ENCODE data around the gene NUTM1. TPM values are rescaled to one million over a fixed set of nuclear protein-coding genes. Genes with fewer than 3 reads are reported as not detected.

NUTM1 gene
- total RNA-seq, 1 experiment from 2014 or later, result 0.46 TPM

- peaks cover 55% of the 10 kb centered on the region for H3K36me3 Mint-ChIP-seq
- H3K4me3 Mint-ChIP-seq, result no peak overlapping the region
- POLR2A ChIA-PET, result no interaction called here
Observed at GRCh38 chr15:34357653-34358052, 14.5 kb downstream of the NUTM1 start.

More at GRCh38 chr15:34357653-34358052, 14.5 kb downstream of the NUTM1 start:
- no peak overlapping the region for H3K27ac Mint-ChIP-seq
- H3K9me3 Mint-ChIP-seq, result no peaks in the 10 kb centered on the region
- TF ChIP-seq TP53 (CRISPR knock-in tag; IDR thresholded peaks at IDR 0.05), result no peak
- TF ChIP-seq CDX4 (CRISPR knock-in tag; IDR thresholded peaks at IDR 0.05; ENCODE audit: borderline replicate concordance), result no peak
- no peak for TF ChIP-seq NR1H2 (CRISPR knock-in tag; IDR thresholded peaks at IDR 0.05)
- no peak for TF ChIP-seq SMAD3 (CRISPR knock-in tag; IDR thresholded peaks at IDR 0.05; ENCODE audit: borderline replicate concordance)
- TF ChIP-seq, protein P1, sequence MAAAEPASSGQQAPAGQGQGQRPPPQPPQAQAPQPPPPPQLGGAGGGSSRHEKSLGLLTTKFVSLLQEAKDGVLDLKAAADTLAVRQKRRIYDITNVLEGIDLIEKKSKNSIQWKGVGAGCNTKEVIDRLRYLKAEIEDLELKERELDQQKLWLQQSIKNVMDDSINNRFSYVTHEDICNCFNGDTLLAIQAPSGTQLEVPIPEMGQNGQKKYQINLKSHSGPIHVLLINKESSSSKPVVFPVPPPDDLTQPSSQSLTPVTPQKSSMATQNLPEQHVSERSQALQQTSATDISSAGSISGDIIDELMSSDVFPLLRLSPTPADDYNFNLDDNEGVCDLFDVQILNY (CRISPR knock-in tag; IDR thresholded peaks at IDR 0.05), result no peak
- no peak for TF ChIP-seq ZNF532 (CRISPR knock-in tag; IDR thresholded peaks at IDR 0.05; ENCODE audit: borderline replicate concordance)
- TF ChIP-seq, protein P2, sequence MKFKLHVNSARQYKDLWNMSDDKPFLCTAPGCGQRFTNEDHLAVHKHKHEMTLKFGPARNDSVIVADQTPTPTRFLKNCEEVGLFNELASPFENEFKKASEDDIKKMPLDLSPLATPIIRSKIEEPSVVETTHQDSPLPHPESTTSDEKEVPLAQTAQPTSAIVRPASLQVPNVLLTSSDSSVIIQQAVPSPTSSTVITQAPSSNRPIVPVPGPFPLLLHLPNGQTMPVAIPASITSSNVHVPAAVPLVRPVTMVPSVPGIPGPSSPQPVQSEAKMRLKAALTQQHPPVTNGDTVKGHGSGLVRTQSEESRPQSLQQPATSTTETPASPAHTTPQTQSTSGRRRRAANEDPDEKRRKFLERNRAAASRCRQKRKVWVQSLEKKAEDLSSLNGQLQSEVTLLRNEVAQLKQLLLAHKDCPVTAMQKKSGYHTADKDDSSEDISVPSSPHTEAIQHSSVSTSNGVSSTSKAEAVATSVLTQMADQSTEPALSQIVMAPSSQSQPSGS (CRISPR knock-in tag; IDR thresholded peaks at IDR 0.05; ENCODE audit: borderline replicate concordance, low read depth), result no peak
- no peak for TF ChIP-seq E2F1 (CRISPR knock-in tag; IDR thresholded peaks at IDR 0.05)
- no peak for TF ChIP-seq SMAD4 (CRISPR knock-in tag; IDR thresholded peaks at IDR 0.05)
- TF ChIP-seq, protein P3, sequence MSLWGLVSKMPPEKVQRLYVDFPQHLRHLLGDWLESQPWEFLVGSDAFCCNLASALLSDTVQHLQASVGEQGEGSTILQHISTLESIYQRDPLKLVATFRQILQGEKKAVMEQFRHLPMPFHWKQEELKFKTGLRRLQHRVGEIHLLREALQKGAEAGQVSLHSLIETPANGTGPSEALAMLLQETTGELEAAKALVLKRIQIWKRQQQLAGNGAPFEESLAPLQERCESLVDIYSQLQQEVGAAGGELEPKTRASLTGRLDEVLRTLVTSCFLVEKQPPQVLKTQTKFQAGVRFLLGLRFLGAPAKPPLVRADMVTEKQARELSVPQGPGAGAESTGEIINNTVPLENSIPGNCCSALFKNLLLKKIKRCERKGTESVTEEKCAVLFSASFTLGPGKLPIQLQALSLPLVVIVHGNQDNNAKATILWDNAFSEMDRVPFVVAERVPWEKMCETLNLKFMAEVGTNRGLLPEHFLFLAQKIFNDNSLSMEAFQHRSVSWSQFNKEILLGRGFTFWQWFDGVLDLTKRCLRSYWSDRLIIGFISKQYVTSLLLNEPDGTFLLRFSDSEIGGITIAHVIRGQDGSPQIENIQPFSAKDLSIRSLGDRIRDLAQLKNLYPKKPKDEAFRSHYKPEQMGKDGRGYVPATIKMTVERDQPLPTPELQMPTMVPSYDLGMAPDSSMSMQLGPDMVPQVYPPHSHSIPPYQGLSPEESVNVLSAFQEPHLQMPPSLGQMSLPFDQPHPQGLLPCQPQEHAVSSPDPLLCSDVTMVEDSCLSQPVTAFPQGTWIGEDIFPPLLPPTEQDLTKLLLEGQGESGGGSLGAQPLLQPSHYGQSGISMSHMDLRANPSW (CRISPR knock-in tag; conservative IDR thresholded peaks at IDR 0.05; ENCODE audit: low read depth), result no peak
- no peak for TF ChIP-seq PRRX2 (CRISPR knock-in tag; IDR thresholded peaks at IDR 0.05)
- no peak for TF ChIP-seq NR2C2 (CRISPR knock-in tag; IDR thresholded peaks at IDR 0.05)
- no peak for TF ChIP-seq TCF7 (CRISPR knock-in tag; IDR thresholded peaks at IDR 0.05; ENCODE audit: low read depth)
- TF ChIP-seq NFATC4 (CRISPR knock-in tag; IDR thresholded peaks at IDR 0.05), result no peak
- TF ChIP-seq, protein P4, sequence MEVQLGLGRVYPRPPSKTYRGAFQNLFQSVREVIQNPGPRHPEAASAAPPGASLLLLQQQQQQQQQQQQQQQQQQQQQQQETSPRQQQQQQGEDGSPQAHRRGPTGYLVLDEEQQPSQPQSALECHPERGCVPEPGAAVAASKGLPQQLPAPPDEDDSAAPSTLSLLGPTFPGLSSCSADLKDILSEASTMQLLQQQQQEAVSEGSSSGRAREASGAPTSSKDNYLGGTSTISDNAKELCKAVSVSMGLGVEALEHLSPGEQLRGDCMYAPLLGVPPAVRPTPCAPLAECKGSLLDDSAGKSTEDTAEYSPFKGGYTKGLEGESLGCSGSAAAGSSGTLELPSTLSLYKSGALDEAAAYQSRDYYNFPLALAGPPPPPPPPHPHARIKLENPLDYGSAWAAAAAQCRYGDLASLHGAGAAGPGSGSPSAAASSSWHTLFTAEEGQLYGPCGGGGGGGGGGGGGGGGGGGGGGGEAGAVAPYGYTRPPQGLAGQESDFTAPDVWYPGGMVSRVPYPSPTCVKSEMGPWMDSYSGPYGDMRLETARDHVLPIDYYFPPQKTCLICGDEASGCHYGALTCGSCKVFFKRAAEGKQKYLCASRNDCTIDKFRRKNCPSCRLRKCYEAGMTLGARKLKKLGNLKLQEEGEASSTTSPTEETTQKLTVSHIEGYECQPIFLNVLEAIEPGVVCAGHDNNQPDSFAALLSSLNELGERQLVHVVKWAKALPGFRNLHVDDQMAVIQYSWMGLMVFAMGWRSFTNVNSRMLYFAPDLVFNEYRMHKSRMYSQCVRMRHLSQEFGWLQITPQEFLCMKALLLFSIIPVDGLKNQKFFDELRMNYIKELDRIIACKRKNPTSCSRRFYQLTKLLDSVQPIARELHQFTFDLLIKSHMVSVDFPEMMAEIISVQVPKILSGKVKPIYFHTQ (CRISPR knock-in tag; IDR thresholded peaks at IDR 0.05), result no peak
- no peak for TF ChIP-seq ZSCAN18 (CRISPR knock-in tag; IDR thresholded peaks at IDR 0.05)
- TF ChIP-seq CBFB (CRISPR knock-in tag; IDR thresholded peaks at IDR 0.05; ENCODE audit: low read depth), result no peak
- no peak for TF ChIP-seq TEAD1 (CRISPR knock-in tag; IDR thresholded peaks at IDR 0.05)
- H3K27me3 Mint-ChIP-seq (ENCODE audit: low read depth), result no peaks in the 10 kb centered on the region
- ATAC-seq, result no peak
- DNase-seq (ENCODE audit: low spot score), result no peak
- CTCF ChIA-PET, result interaction anchor here (0.6 to 1.9 kb wide), 6 partner anchors 13 to 248 kb away, joined by 3 to 8 read pairs (median 5); partner anchors contain the start of genes NOP10, NUTM1 and SLC12A6
- peaks cover 8% of the 10 kb centered on the region for H3K4me1 Mint-ChIP-seq
